Measurements from ENCODE around the gene SF3B3. TPM values are rescaled to one million over a fixed set of nuclear protein-coding genes. Genes with fewer than 3 reads are reported as not detected.
A peak's percentile ranks its signal among the peaks of the same experiment; 100 is the strongest.

SF3B3 gene
- total RNA-seq, 1 donor from 2014 or later, result 31.2 TPM

- Histone ChIP-seq H3K27me3 (no peaks in the 10 kb centered on the region), H3K36me3 (peaks cover 3% of the 10 kb centered on the region in 2 donors), H3K9me3 (no peaks in the 10 kb centered on the region), H3K4me3 (no peak overlapping the region), H3K27ac (peak overlapping the region; percentile 77 to 79), H3K4me1 (peaks cover 15 to 64% of the 10 kb centered on the region in 2 donors)
- no peak for TF ChIP-seq CTCF (IDR thresholded peaks at IDR 0.05)
- peak; percentile 58 to 96 for DNase-seq (ENCODE audit: low spot score in 2 of 2)
- intact Hi-C loops (cut with DNase I), result loop anchor here (1.0 to 10.0 kb wide), 3 partner anchors 15 to 168 kb away; partner anchors contain the start of gene IL34
Observed at GRCh38 chr16:70577256-70577698, 53.7 kb downstream of the SF3B3 start.

DNA sequence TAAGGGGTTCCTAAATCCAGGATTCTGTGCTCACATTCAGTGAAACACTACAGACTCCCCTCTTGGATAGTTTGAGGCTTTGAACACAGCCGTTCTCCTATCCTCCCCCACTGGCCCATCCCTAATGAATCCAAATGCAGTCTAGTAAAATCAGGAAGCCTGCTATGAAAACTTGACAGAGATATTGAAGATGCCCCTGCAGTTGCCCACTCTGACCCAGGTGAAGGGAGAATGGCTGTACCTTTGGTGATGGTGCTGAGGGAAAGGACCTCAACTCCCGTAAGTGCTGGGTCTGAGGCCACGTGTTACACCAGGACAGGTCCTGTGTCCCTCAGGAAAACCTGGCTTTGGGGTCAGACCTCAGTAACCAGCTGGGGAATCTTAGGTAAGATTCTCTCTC is 54.4 kb downstream of the SF3B3 start:
- H3K36me3 ChIP-seq, result no peaks in the 10 kb centered on the region
- H3K9me3 ChIP-seq, result no peaks in the 10 kb centered on the region
- DNase-seq (ENCODE audit: low spot score in 2 of 2), result no peak
- H3K27me3 ChIP-seq, result no peaks in the 10 kb centered on the region
- intact Hi-C loops (cut with DNase I), result loop anchor here (10.0 kb wide), 1 partner anchor 167 kb away; no protein-coding TSS in a partner anchor
- peaks cover 15 to 57% of the 10 kb centered on the region in 2 donors for H3K4me1 ChIP-seq
- H3K27ac ChIP-seq, result peak overlapping the region; percentile 77 to 79
- no peak overlapping the region for H3K4me3 ChIP-seq
- no peak for TF ChIP-seq CTCF (IDR thresholded peaks at IDR 0.05)

GRCh38 chr16:70579248-70579647 is 55.6 kb downstream of the SF3B3 start:
- H3K36me3 ChIP-seq, result no peaks in the 10 kb centered on the region
- H3K9me3 ChIP-seq, result no peaks in the 10 kb centered on the region
- intact Hi-C loops (cut with DNase I), result loop anchor here (10.0 kb wide), 1 partner anchor 166 kb away; no protein-coding TSS in a partner anchor
- peaks cover 15 to 51% of the 10 kb centered on the region in 2 donors for H3K4me1 ChIP-seq
- peak overlapping the region in 1 of 2 donors; percentile 59 for H3K4me3 ChIP-seq
- TF ChIP-seq CTCF (IDR thresholded peaks at IDR 0.05), result no peak
- H3K27ac ChIP-seq, result peak overlapping the region; percentile 55 to 75
- no peak for DNase-seq (ENCODE audit: low spot score in 2 of 2)
- no peaks in the 10 kb centered on the region for H3K27me3 ChIP-seq

DNA sequence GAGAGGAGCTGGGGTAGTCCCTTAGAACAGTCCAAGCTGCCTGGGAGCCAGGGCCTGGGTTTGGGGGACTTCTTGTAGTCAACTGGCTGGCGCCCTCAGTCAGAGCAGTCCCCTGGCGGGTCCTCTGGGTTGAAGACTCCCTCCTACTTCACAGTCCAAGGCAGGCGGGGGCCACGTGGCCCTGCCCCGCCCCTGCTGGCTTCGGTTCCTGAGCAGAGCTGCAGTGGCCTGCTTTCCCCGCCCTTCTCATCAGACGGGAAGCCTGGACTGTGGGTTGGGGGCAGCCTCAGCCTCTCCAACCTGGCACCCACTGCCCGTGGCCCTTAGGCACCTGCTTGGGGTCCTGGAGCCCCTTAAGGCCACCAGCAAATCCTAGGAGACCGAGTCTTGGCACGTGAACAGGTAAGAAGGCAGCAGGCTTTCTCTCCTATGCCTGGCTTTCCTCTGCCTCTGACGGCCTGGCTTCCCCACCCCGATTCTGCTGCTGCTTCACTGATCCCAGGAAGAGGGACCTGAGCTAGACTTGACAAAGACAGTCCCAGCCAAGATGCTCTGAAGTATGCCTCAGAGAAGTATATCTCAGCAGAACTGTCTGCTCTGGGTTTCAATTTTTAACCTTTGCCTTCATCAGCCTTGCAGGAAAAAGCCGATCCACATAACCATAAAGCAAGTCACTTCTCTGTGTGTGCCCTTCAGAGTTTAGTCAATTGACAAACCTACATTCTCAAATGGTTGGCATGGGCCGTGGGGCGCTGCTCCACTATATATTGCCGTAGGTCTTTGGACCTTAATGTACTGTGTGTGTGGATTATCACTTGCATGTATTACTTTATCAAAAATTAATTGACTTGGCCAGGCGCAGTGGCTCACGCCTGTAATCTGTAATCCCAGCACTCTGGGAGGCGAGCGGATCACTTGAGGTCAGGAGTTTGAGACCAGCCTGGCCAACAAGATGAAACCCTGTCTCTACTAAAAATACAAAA is 56.3 kb downstream of the SF3B3 start:
- Histone ChIP-seq H3K9me3 (no peaks in the 10 kb centered on the region), H3K27me3 (no peaks in the 10 kb centered on the region), H3K4me3 (peak overlapping the region in 1 of 2 donors; percentile 59), H3K27ac (peak overlapping the region; percentile 55 to 75), H3K36me3 (no peaks in the 10 kb centered on the region), H3K4me1 (peaks cover 15 to 50% of the 10 kb centered on the region in 2 donors)
- no peak for TF ChIP-seq CTCF (IDR thresholded peaks at IDR 0.05)
- intact Hi-C loops (cut with DNase I), result loop anchor here (10.0 kb wide), 1 partner anchor 165 kb away; no protein-coding TSS in a partner anchor
- peak in 1 of 2 donors; percentile 82 for DNase-seq (ENCODE audit: low spot score in 2 of 2)

- TF ChIP-seq CTCF (IDR thresholded peaks at IDR 0.05), result peak in 1 of 3 experiments; percentile 10
- H3K9me3 ChIP-seq, result no peaks in the 10 kb centered on the region
- H3K36me3 ChIP-seq, result no peaks in the 10 kb centered on the region
- H3K4me1 ChIP-seq, result peaks cover 6 to 36% of the 10 kb centered on the region in 2 donors
- DNase-seq (ENCODE audit: low spot score in 2 of 2), result no peak
- no peak overlapping the region for H3K4me3 ChIP-seq
- intact Hi-C loops (cut with DNase I), result no loop called here
- no peaks in the 10 kb centered on the region for H3K27me3 ChIP-seq
- peak overlapping the region; percentile 22 to 46 for H3K27ac ChIP-seq
Observed at GRCh38 chr16:70582280-70582978, 58.8 kb downstream of the SF3B3 start.

All from ascending aorta (tissue), 2 donors.